H9 (cell line): ENCODE results near the gene COG8. TPM values are rescaled to one million over a fixed set of nuclear protein-coding genes. Genes with fewer than 3 reads are reported as not detected.
A peak's percentile ranks its signal among the peaks of the same experiment; 100 is the strongest.

Experiments used
- DNase-seq: peaks from one replicate; pipeline ENCODE4 v3.0.0-alpha.2; 2017
- H2AFZ ChIP-seq: one replicate; pipeline ENCODE4 v1.6.1; 2013; ENCODE audit warnings: mild to moderate bottlenecking, low read length, control low read depth, moderate library complexity
- H2AK5ac ChIP-seq: 2 replicates; pipeline ENCODE4 v1.6.1; 2013; ENCODE audit warnings: low read length, control low read depth, mixed read lengths; ENCODE audit not compliant: insufficient read length
- H2BK120ac ChIP-seq: one replicate; pipeline ENCODE4 v1.6.1; 2013; ENCODE audit warnings: low read depth, mild to moderate bottlenecking, low read length, control low read depth, inconsistent platforms; ENCODE audit not compliant: poor library complexity, severe bottlenecking
- H2BK12ac ChIP-seq: 2 replicates; pipeline ENCODE4 v1.6.1; 2013; ENCODE audit warnings: low read length, control low read depth, mixed read lengths, low read depth; ENCODE audit not compliant: insufficient read length
- H2BK15ac ChIP-seq: 2 replicates; pipeline ENCODE4 v1.6.1; 2013; ENCODE audit warnings: low read depth, low read length, control low read depth
- H2BK20ac ChIP-seq: one replicate; pipeline ENCODE4 v1.6.1; 2013; ENCODE audit warnings: low read depth, mild to moderate bottlenecking, low read length, control low read depth, inconsistent platforms; ENCODE audit not compliant: poor library complexity, severe bottlenecking
- H2BK5ac ChIP-seq: 2 replicates; pipeline ENCODE4 v1.6.1; 2013; ENCODE audit warnings: low read length, control low read depth, mixed read lengths; ENCODE audit not compliant: insufficient read length
- H3K14ac ChIP-seq: 2 replicates; pipeline ENCODE4 v1.6.1; 2013; ENCODE audit warnings: low read length, control low read depth; ENCODE audit not compliant: insufficient read depth
- H3K18ac ChIP-seq: 2 replicates; pipeline ENCODE4 v1.6.1; 2013; ENCODE audit warnings: low read depth, mild to moderate bottlenecking, mixed read lengths, low read length, control low read depth; ENCODE audit not compliant: insufficient read length
- H3K23ac ChIP-seq: 2 replicates; pipeline ENCODE4 v1.6.1; 2013; ENCODE audit warnings: low read length, control low read depth, mixed read lengths, low read depth; ENCODE audit not compliant: insufficient read length
- H3K23me2 ChIP-seq: 2 replicates; pipeline ENCODE4 v1.6.1; 2013; ENCODE audit warnings: low read depth, mild to moderate bottlenecking, mixed read lengths, low read length, control low read depth; ENCODE audit not compliant: insufficient read length, poor library complexity, severe bottlenecking
- H3K27ac ChIP-seq: 2 replicates; pipeline ENCODE4 v1.5.1; 2013; ENCODE audit warnings: low read length, control low read depth, mixed read lengths, low read depth; ENCODE audit not compliant: insufficient read length
- H3K27me3 ChIP-seq: 2 replicates; pipeline ENCODE4 v1.6.1; 2013; ENCODE audit warnings: low read length, control low read depth, inconsistent platforms; ENCODE audit not compliant: insufficient read depth
- H3K4ac ChIP-seq: 2 replicates; pipeline ENCODE4 v1.6.1; 2013; ENCODE audit warnings: low read depth, mild to moderate bottlenecking, control low read depth, inconsistent platforms, low read length, moderate library complexity
- H3K4me1 ChIP-seq: 2 replicates; pipeline ENCODE4 v1.6.1; 2013; ENCODE audit warnings: low read length, control low read depth, inconsistent platforms; ENCODE audit not compliant: insufficient read depth
- H3K4me2 ChIP-seq: 2 replicates; pipeline ENCODE4 v1.6.1; 2013; ENCODE audit warnings: low read length, control low read depth, mixed read lengths; ENCODE audit not compliant: insufficient read length, insufficient read depth
- H3K56ac ChIP-seq: 2 replicates; pipeline ENCODE4 v1.6.1; 2013; ENCODE audit warnings: low read depth, mild to moderate bottlenecking, mixed read lengths, low read length, control low read depth; ENCODE audit not compliant: insufficient read length
- H3K79me1 ChIP-seq: 2 replicates; pipeline ENCODE4 v1.6.1; 2013; ENCODE audit warnings: low read depth, mild to moderate bottlenecking, moderate library complexity, low read length, control low read depth, inconsistent platforms; ENCODE audit not compliant: insufficient read depth, poor library complexity, severe bottlenecking
- H3K79me2 ChIP-seq: 2 replicates; pipeline ENCODE4 v1.6.1; 2013; ENCODE audit warnings: low read length, control low read depth, inconsistent platforms; ENCODE audit not compliant: insufficient read depth
- H3K9ac ChIP-seq: 2 replicates; pipeline ENCODE4 v1.6.1; 2013; ENCODE audit warnings: low read length, control low read depth, mixed read lengths; ENCODE audit not compliant: insufficient read length; ENCODE audit errors: extremely low read depth
- H3K9me3 ChIP-seq: one replicate; pipeline ENCODE4 v1.6.1; 2013; ENCODE audit warnings: low read depth, low read length, inconsistent platforms; ENCODE audit not compliant: control insufficient read depth
- H3T11ph ChIP-seq: one replicate; pipeline ENCODE4 v1.6.1; 2013; ENCODE audit warnings: mild to moderate bottlenecking, low read length, control low read depth, inconsistent platforms
- H4K20me1 ChIP-seq: one replicate; pipeline ENCODE4 v1.6.1; 2013; ENCODE audit not compliant: control insufficient read depth, insufficient read length, insufficient read depth
- H4K5ac ChIP-seq: 2 replicates; pipeline ENCODE4 v1.6.1; 2013; ENCODE audit warnings: low read depth, mild to moderate bottlenecking, mixed read lengths, low read length, control low read depth; ENCODE audit not compliant: insufficient read length
- H4K8ac ChIP-seq: replicated peaks from 2 replicates; pipeline ENCODE4 v1.6.1; 2013; ENCODE audit warnings: low read length, control low read depth, mixed read lengths, low read depth; ENCODE audit not compliant: insufficient read length
- H4K91ac ChIP-seq: 2 replicates; pipeline ENCODE4 v1.6.1; 2013; ENCODE audit warnings: low read depth, mild to moderate bottlenecking, moderate library complexity, mixed read lengths, low read length, control low read depth; ENCODE audit not compliant: insufficient read length
- H3K27ac Mint-ChIP-seq, 3 experiments: 2 replicates in 2 of 3; 3 replicates in 1 of 3; pipeline ENCODE4 v1.8.0; 2020 to 2021; ENCODE audit warnings: mixed read lengths in 3 of 3, mild to moderate bottlenecking in 1 of 3, moderate library complexity in 1 of 3
- H3K27me3 Mint-ChIP-seq: 2 replicates; pipeline ENCODE4 v1.8.0; 2021; ENCODE audit warnings: low read depth, mild to moderate bottlenecking, moderate library complexity, mixed read lengths
- H3K36me3 Mint-ChIP-seq, 3 experiments: 2 replicates in 2 of 3; 3 replicates in 1 of 3; pipeline ENCODE4 v1.8.0; 2020 to 2021; ENCODE audit warnings: low read depth in 3 of 3, mixed read lengths in 3 of 3; ENCODE audit not compliant: insufficient read depth in 1 of 3
- H3K4me1 Mint-ChIP-seq, 2 experiments: 2 replicates each; pipeline ENCODE4 v1.8.0; 2020; ENCODE audit warnings: mixed read lengths in 2 of 2
- H3K4me3 Mint-ChIP-seq, 2 experiments: 2 replicates in 1 of 2; 3 replicates in 1 of 2; pipeline ENCODE4 v1.8.0; 2020 to 2021; ENCODE audit warnings: mild to moderate bottlenecking in 2 of 2, mixed read lengths in 2 of 2, moderate library complexity in 1 of 2
- H3K9me3 Mint-ChIP-seq, 2 experiments: 2 replicates in 1 of 2; 3 replicates in 1 of 2; pipeline ENCODE4 v1.8.0; 2020; ENCODE audit warnings: mild to moderate bottlenecking in 2 of 2, mixed read lengths in 2 of 2, moderate library complexity in 1 of 2
- CTCF ChIP-seq: fragments of 200-600 bp; sonication (generic); conservative IDR thresholded peaks from 3 replicates; pipeline ENCODE4 v1.8.0; 2021; ENCODE audit warnings: antibody characterized with exemption, mild to moderate bottlenecking
- WGBS: extraction: QIAGEN DNeasy Blood & Tissue Kit; methylation state at CpG from one replicate; pipeline ENCODE4 v1.1.7; 2013; ENCODE audit warnings: missing lambda C conversion rate, low lambda C conversion rate, mixed read lengths; ENCODE audit not compliant: insufficient read length; ENCODE audit errors: extremely low coverage; 5-methylcytosine and 5-hydroxymethylcytosine counted together
- total RNA-seq: library from RNA; stranded (reverse); gene quantifications from 2 replicates; pipeline ENCODE4 v1.2.1, GENCODE V29; 2021

COG8 gene
- total RNA-seq, 1 experiment from 2014 or later = 52.3 TPM

- H3K18ac ChIP-seq = no peak overlapping the region
- no peaks in the 10 kb centered on the region for H3K23me2 ChIP-seq
- no peak overlapping the region; the same call in 1 of the 2 replicates for H2BK15ac ChIP-seq
- no peak overlapping the region for H4K91ac ChIP-seq
- H3K4ac ChIP-seq = no peak overlapping the region
- H3K27me3 Mint-ChIP-seq = no peaks in the 10 kb centered on the region
- H3K9me3 Mint-ChIP-seq = no peaks in the 10 kb centered on the region
- no peak overlapping the region for H2BK5ac ChIP-seq
- H3K9ac ChIP-seq = no peak overlapping the region
- H4K8ac ChIP-seq = no peak overlapping the region
- H4K5ac ChIP-seq = no peak overlapping the region
- no peak overlapping the region for H3K4me3 Mint-ChIP-seq
- no CpG with 5 or more reads among the region's 1 CpG for WGBS
- no peaks in the 10 kb centered on the region for H3K4me1 Mint-ChIP-seq
- peaks cover 32 to 63% (median 51%) of the 10 kb centered on the region in 3 experiments for H3K36me3 Mint-ChIP-seq
- no peaks in the 10 kb centered on the region for H3K9me3 ChIP-seq
- H3K14ac ChIP-seq = no peak overlapping the region
- no peak overlapping the region for H2AK5ac ChIP-seq
- DNase-seq = no peak
- H2AFZ ChIP-seq = no peak overlapping the region
- no peak overlapping the region for H2BK20ac ChIP-seq
- no peak overlapping the region for H3K23ac ChIP-seq
- H3K27ac ChIP-seq = no peak overlapping the region
- H3K79me2 ChIP-seq = 0 out of 2 replicates have a peak, but pooled peaks cover 2% of the 10 kb centered on the region
- H3K27me3 ChIP-seq = no peaks in the 10 kb centered on the region
- no peak for TF ChIP-seq CTCF
- no peak overlapping the region for H3K56ac ChIP-seq
- H2BK120ac ChIP-seq = no peak overlapping the region
- 0 out of 7 replicates have a peak overlapping the region, but pooled peaks of 1 of the 3 experiments have one; percentile 29 for H3K27ac Mint-ChIP-seq
- H3T11ph ChIP-seq = no peak overlapping the region
- H2BK12ac ChIP-seq = no peak overlapping the region
- no peaks in the 10 kb centered on the region for H4K20me1 ChIP-seq
- no peak overlapping the region for H3K4me2 ChIP-seq
- peaks cover 8% of the 10 kb centered on the region for H3K79me1 ChIP-seq
- H3K4me1 ChIP-seq = no peaks in the 10 kb centered on the region
Observed at GRCh38 chr16:69378036-69378435, 38.7 kb upstream of the COG8 start.
